Caco-2 (cell line): ENCODE measurements around the gene HAUS6. TPM values are rescaled to one million over a fixed set of nuclear protein-coding genes. Genes with fewer than 3 reads are reported as not detected.

Source experiments
- BruUV-seq: library from RNA; stranded (reverse); fragments of 400-500 nt; replicated peaks from 2 replicates; lab custom pipeline; 2021; lab: Mats Ljungman, UMichigan
- CTCF ChIA-PET: fragments of 300-600 bp; sonication (Branson Sonifier 250); formaldehyde crosslinking; loops from one replicate; lab custom pipeline; 2022; ENCODE audit warnings: antibody characterized with exemption; lab: Charles Lee
- POLR2A ChIA-PET: fragments of 300-600 bp; sonication (Branson Sonifier 250); formaldehyde crosslinking; loops from one replicate; lab custom pipeline; 2022; ENCODE audit warnings: antibody characterized with exemption; lab: Charles Lee
- DNase-seq, 2 experiments: peaks; one replicate each; pipeline versions ENCODE4 v3.0.0 to v3.0.0-alpha.2; 2020 to 2022
- H3K27me3 ChIP-seq: replicated peaks from 2 replicates; pipeline ENCODE4 v1.6.0; 2011; ENCODE audit warnings: low read length; ENCODE audit not compliant: control insufficient read depth, insufficient read depth
- H3K36me3 ChIP-seq: 2 replicates; pipeline ENCODE4 v1.5.1; 2011; ENCODE audit warnings: low read length; ENCODE audit not compliant: control insufficient read depth, insufficient read depth
- H3K4me1 ChIP-seq: fragments of 250-450 bp; sonication (Bioruptor Pico); 2 replicates; pipeline ENCODE4 v1.5.1; 2020; ENCODE audit warnings: mild to moderate bottlenecking
- H3K4me3 ChIP-seq: 2 replicates; pipeline ENCODE4 v1.5.1; 2011; ENCODE audit warnings: low read depth, mild to moderate bottlenecking, control low read depth, low read length
- H3K9me3 ChIP-seq: fragments of 250-450 bp; sonication (Bioruptor Pico); 2 replicates; pipeline ENCODE4 v1.5.1; 2020; ENCODE audit warnings: mild to moderate bottlenecking, moderate library complexity
- H3K27ac Mint-ChIP-seq: one replicate; pipeline ENCODE4 v1.8.0; 2022; ENCODE audit warnings: mixed read lengths; ENCODE audit not compliant: unreplicated experiment
- H3K27me3 Mint-ChIP-seq: one replicate; pipeline ENCODE4 v1.8.0; 2022; ENCODE audit warnings: mixed read lengths; ENCODE audit not compliant: insufficient read depth, unreplicated experiment
- H3K36me3 Mint-ChIP-seq: one replicate; pipeline ENCODE4 v1.8.0; 2022; ENCODE audit warnings: mild to moderate bottlenecking, mixed read lengths; ENCODE audit not compliant: insufficient read depth, unreplicated experiment
- H3K4me1 Mint-ChIP-seq: one replicate; pipeline ENCODE4 v1.8.0; 2022; ENCODE audit warnings: low read depth, mixed read lengths; ENCODE audit not compliant: unreplicated experiment
- H3K4me3 Mint-ChIP-seq: one replicate; pipeline ENCODE4 v1.8.0; 2022; ENCODE audit warnings: mild to moderate bottlenecking, moderate library complexity, mixed read lengths; ENCODE audit not compliant: unreplicated experiment
- H3K9me3 Mint-ChIP-seq: one replicate; pipeline ENCODE4 v1.8.0; 2022; ENCODE audit warnings: mixed read lengths; ENCODE audit not compliant: unreplicated experiment
- intact Hi-C: fragments of 100-400 bp; cut with micrococcal nuclease; formaldehyde crosslinking; loops from one replicate; pipeline ENCODE4 v1.10.0; 2022; ENCODE audit not compliant: unreplicated experiment
- total RNA-seq: library from RNA; stranded (reverse); gene quantifications from 2 replicates; pipeline ENCODE4 v1.2.3, GENCODE V29; 2022
- TF ChIP-seq, protein P1 (sequence below), 2 experiments: fragments of 200-600 bp in 1 of 2; IDR thresholded peaks; 1 replicate in 1 of 2; 2 replicates in 1 of 2; pipeline versions ENCODE4 v1.5.1 to v1.8.0; 2011 to 2022; ENCODE audit warnings: antibody characterized with exemption in 1 of 2, control low read depth in 1 of 2, inconsistent platforms in 1 of 2, low read depth in 1 of 2, low read length in 1 of 2, mild to moderate bottlenecking in 1 of 2, moderate library complexity in 1 of 2; ENCODE audit not compliant: insufficient read depth in 1 of 2, severe bottlenecking in 1 of 2, unreplicated experiment in 1 of 2

Gene HAUS6
- total RNA-seq, 1 experiment from 2014 or later: 15.2 TPM

DNA sequence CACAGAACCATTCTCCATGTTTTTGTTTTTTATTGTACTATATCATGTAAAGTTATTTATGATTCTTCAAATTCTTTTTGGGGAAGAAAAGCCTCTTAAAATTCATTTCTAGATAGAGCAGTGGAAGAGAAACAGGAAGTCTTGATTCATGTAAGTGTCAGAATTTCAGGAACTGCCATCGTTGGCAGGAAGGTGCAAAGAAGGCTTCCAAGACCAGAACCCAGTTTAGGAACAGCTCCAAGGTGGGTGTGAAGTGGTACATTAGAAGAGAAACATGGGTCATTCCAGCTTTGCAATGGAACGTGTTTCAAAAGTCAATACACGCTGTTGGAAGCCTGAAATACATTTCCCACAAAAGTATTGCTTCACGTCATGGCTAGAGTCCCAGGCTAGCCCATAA, 84.5 kb downstream of the HAUS6 start:
- ChIA-PET CTCF (interaction anchor here (0.6 kb wide), 1 partner anchor 10 kb away, joined by 3 read pairs; no protein-coding TSS in a partner anchor), POLR2A (no interaction called here)
- Mint-ChIP-seq H3K4me1 (no peaks in the 10 kb centered on the region), H3K4me3 (no peak overlapping the region), H3K9me3 (no peaks in the 10 kb centered on the region), H3K27me3 (peaks cover 3% of the 10 kb centered on the region), H3K27ac (no peak overlapping the region), H3K36me3 (no peaks in the 10 kb centered on the region)
- no peak for DNase-seq
- Histone ChIP-seq H3K4me3 (no peak overlapping the region), H3K4me1 (no peaks in the 10 kb centered on the region), H3K36me3 (no peaks in the 10 kb centered on the region), H3K9me3 (no peaks in the 10 kb centered on the region), H3K27me3 (no peaks in the 10 kb centered on the region)
- no TSS peak for BruUV-seq
- TF ChIP-seq, protein P1, sequence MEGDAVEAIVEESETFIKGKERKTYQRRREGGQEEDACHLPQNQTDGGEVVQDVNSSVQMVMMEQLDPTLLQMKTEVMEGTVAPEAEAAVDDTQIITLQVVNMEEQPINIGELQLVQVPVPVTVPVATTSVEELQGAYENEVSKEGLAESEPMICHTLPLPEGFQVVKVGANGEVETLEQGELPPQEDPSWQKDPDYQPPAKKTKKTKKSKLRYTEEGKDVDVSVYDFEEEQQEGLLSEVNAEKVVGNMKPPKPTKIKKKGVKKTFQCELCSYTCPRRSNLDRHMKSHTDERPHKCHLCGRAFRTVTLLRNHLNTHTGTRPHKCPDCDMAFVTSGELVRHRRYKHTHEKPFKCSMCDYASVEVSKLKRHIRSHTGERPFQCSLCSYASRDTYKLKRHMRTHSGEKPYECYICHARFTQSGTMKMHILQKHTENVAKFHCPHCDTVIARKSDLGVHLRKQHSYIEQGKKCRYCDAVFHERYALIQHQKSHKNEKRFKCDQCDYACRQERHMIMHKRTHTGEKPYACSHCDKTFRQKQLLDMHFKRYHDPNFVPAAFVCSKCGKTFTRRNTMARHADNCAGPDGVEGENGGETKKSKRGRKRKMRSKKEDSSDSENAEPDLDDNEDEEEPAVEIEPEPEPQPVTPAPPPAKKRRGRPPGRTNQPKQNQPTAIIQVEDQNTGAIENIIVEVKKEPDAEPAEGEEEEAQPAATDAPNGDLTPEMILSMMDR (IDR thresholded peaks at IDR 0.05; ENCODE audit: insufficient read depth in 1 of 2, low read depth in 1 of 2, low read length in 1 of 2, severe bottlenecking in 1 of 2, unreplicated experiment in 1 of 2): no peak
- intact Hi-C loops: no loop called here

DNA sequence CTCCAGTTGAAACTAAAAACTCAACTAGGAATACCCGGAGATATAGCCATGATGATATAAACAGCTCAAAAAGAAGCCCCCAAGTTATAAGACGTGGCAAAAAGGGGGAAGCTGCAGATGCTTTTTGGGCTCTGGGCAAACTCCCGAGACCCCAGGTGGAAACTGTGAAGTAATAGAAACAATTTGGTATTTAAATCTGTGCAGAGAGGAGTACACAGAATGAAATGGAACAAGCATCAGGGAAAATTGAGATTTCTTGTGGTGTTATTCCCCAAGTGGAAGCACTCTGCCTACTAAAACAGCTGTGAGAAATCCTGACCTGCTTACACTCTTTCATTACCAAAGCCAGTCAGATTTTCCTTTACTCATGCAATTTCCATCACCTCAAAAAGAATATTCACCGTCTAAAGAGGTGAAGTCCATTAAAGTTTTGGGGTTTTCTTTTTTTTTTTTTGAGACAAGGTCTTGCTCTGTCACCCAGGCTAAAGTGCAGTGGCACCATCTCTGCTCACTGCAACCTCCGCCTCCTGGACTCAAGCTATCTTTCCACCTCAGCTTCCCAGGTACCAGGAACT, 93.2 kb downstream of the HAUS6 start:
- Histone ChIP-seq H3K9me3 (no peaks in the 10 kb centered on the region), H3K4me1 (no peaks in the 10 kb centered on the region), H3K4me3 (no peak overlapping the region), H3K36me3 (no peaks in the 10 kb centered on the region), H3K27me3 (no peaks in the 10 kb centered on the region)
- Mint-ChIP-seq H3K9me3 (no peaks in the 10 kb centered on the region), H3K36me3 (no peaks in the 10 kb centered on the region), H3K4me3 (no peak overlapping the region), H3K4me1 (no peaks in the 10 kb centered on the region), H3K27me3 (peaks cover 2% of the 10 kb centered on the region), H3K27ac (no peak overlapping the region)
- ChIA-PET POLR2A (no interaction called here), CTCF (no interaction called here)
- no peak for DNase-seq
- intact Hi-C loops: no loop called here
- no TSS peak for BruUV-seq
- TF ChIP-seq, protein P1 (IDR thresholded peaks at IDR 0.05; ENCODE audit: insufficient read depth in 1 of 2, low read depth in 1 of 2, low read length in 1 of 2, severe bottlenecking in 1 of 2, unreplicated experiment in 1 of 2): no peak

Other genes starting within 250 kb of the HAUS6 start
- gene SAXO1, start 69.7 kb downstream of the HAUS6 start, total RNA-seq: 0.20 TPM in 1 of 2 replicates, not detected in the other
- 37.8 and 44.7 TPM in 2 replicates for gene RRAGA, start 53.5 kb downstream of the HAUS6 start, total RNA-seq
- 57.8 and 64.2 TPM in 2 replicates for gene PLIN2, start 24.6 kb upstream of the HAUS6 start, total RNA-seq
- 40.1 and 46.9 TPM in 2 replicates for gene DENND4C, start 127.8 kb upstream of the HAUS6 start, total RNA-seq